Activated CD8-positive, alpha-beta memory T cell treated with anti-CD3 and anti-CD28 coated beads for 48 hours (primary cell): ENCODE results near the gene ADAMTSL1.

Source experiments
- DNase-seq, 3 experiments: peaks; one replicate each; pipeline ENCODE4 v3.0.0-alpha.2; 2020; ENCODE audit warnings: low read depth in 2 of 3, low spot score in 2 of 3

Gene ADAMTSL1

DNA sequence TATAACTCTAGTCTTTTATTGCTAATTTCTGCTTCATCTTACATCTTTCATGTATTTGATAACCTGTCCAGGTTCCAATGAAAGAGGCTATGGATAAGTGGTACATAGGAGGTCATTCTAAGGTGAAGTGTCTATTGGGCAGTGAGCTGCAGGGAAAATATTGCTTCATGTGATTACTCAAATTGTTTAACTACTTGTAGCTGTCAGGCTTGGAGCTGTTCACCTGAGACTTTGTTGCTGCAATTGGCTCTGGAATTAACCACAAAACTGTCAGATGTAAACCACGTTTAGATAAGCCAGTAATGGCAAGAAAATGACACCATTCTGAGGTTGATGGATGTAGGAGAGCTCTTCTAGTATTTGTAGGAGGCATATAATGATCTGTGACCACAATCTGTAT is 26.0 kb downstream of the ADAMTSL1 start:
- no peak for DNase-seq

GRCh38 chr9:18500451-18500850 is 26.5 kb downstream of the ADAMTSL1 start:
- no peak for DNase-seq

DNA sequence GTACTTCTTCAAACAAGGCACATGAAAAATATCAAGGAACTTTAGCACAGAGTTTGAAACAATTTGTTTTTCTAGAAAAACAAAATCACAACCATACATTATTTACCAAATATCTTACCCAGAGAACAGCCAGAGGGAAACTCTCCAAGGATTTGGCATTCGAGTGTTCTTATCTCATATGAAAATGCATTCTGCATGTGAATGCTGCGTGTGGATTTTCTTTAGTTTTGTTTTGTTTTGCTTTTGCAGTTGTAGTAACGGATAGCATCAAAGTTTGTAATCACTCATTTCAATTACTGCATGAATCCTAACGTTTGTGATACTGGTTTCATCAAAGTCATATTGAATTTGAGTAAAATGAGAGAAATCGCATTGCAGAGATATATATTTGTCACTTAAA is 28.0 kb downstream of the ADAMTSL1 start:
- no peak for DNase-seq

- no peak for DNase-seq
Measured at GRCh38 chr9:18502546-18502945, 28.6 kb downstream of the ADAMTSL1 start.

DNA sequence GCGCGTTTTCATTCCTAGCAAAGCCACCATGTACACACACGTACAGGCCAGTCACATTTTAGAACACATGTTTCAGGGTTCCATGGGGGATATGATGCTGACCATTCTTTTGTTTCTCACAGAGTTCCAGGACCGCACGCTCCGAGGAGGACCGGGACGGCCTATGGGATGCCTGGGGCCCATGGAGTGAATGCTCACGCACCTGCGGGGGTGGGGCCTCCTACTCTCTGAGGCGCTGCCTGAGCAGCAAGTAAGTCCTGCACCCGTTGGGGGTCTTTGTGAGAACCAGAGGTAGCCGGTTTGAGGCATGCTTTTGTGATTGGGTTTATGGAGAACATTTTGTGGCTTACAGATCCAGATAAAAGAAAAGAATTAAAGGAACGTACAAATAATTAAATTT is 30.8 kb downstream of the ADAMTSL1 start:
- DNase-seq = no peak

GRCh38 chr9:18507151-18507550 is 33.2 kb downstream of the ADAMTSL1 start:
- DNase-seq = no peak

- DNase-seq = no peak
Measured at GRCh38 chr9:18516514-18516913, 42.6 kb downstream of the ADAMTSL1 start.

DNA sequence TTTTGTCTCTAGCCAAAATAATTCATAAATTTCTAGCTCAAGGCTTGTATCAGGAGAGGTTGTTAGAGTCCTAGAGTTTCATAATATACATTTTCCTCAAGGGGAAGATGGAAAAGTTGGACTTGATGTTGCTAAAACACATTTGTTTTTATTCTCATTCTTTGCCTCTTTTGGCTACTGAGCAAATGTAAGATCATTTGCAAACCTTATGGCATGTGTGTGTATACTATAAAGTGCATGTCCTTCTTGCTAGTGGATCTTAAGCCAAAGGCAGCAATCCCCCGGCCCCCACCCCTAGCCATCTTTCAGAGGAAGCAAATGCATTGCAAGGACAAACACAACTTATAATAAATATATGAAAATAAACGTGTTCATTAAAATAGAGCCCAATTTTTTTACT is 43.0 kb downstream of the ADAMTSL1 start:
- no peak for DNase-seq

DNA sequence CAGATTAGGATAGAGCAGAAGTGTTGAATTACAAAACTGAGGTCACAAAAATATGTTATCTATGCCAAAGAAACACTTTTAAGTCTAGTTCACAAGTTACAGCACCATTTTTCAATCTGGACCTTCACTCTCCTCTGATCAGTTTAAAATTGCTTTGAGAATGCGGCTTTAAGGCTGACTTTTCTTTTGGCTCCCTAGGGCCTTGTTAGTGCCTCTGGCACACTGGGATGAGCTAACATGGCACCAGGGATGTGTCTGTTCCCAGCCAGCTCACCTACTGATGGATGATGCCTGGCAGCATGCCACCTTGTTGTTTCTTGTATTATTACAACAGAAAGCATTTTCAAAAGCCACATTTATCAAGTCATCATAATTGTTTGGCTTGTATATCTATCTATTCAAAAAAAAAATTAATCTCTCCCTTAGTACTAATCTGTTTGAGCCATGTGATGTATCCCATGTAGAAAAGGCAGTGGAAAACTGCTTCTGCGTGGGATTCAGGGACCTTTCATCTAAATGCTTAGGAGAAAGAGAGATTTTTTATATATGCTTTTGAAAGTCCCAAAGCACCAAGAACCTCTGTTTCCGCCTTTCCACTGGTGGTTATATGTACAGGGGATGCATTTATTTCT is 46.6 kb downstream of the ADAMTSL1 start:
- DNase-seq = no peak

GRCh38 chr9:18526685-18527084 is 52.7 kb downstream of the ADAMTSL1 start:
- DNase-seq = no peak

GRCh38 chr9:18531136-18532065 is 57.4 kb downstream of the ADAMTSL1 start:
- DNase-seq = no peak

GRCh38 chr9:18534611-18535010 is 60.7 kb downstream of the ADAMTSL1 start:
- no peak for DNase-seq

GRCh38 chr9:18536554-18536953 is 62.6 kb downstream of the ADAMTSL1 start:
- no peak for DNase-seq

DNA sequence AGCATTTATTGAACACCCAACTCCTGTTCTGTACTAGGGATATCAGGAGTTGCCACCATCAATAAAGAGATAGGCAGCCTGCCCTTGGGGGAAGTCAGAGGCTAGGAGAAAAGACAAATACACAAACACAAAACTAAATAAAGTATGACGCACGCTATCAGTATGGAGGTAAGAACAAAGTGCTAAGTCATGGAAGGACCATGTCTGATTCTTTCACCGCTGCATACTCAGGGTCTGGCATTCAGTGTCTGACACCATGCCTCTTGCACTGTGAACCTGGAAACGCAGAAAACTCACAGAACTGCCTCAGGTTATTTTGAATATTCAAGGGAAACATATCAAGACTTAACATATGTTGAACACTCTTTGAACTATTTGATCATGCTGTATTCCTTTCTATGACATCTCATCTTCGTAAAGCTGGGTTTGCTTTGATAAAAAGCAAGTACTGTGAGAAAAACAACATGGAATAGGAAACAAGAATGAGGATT is 65.3 kb downstream of the ADAMTSL1 start:
- DNase-seq = no peak

- no peak for DNase-seq
Measured at GRCh38 chr9:18542837-18543405, 69.0 kb downstream of the ADAMTSL1 start.

DNA sequence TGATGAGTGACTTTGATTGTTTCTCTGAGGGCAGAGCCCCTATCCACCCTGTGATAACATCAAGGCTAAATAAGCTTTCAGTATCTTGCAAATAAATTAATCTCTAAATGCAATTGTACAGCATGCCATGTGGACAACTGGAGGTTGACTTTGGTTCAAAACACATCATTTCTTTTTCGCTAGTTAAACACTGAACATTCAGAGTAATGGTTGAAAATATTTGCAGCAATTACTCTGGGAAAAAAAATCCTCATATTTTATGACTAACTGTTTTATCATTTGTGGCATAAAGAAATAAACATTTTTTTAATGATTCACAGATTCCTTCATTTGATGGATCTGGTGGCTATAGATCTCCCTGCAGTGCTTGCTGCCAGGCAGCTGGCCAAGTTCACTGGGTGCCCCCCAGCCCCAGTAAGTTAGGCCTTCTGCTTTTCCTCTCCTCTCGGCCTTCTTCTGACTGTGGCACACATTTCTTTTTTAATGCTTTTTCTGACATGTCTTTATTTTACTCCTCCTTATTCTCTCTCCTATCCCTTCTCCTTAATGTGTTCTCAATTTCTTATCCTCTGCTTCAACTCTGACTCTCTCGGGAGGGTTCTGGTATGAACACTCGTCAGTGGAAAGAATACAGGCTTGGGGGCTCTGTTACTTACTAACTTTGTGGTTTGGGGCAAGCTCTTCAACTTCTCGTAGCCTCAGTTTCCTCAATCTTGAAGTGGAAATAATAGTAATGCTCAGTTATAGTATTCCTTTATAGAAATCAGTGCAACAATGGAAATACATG is 69.6 kb downstream of the ADAMTSL1 start:
- DNase-seq = no peak

GRCh38 chr9:18544456-18544855 is 70.5 kb downstream of the ADAMTSL1 start:
- no peak for DNase-seq

- no peak for DNase-seq
Measured at GRCh38 chr9:18545636-18546360, 71.8 kb downstream of the ADAMTSL1 start.

GRCh38 chr9:18548456-18548855 is 74.5 kb downstream of the ADAMTSL1 start:
- no peak for DNase-seq

DNA sequence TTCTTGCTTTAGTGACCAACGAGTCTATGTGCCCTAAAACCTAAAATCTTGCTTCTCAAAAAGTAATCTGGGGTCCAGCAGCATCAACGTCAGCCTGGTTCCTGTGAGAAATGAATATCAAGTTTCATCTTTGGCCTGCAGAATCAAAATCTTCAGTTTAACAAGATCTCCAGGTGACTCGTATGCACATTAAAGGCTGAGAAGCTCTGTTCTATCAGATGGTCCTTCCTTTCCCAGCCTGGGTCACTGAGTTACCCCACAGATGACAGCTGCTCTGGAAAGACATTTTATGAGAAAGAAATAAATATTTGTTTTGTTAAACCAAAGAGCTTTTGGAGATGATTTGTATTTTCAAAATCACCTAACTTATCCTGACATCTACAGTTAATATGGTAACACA is 75.8 kb downstream of the ADAMTSL1 start:
- no peak for DNase-seq

GRCh38 chr9:18550286-18550685 is 76.3 kb downstream of the ADAMTSL1 start:
- DNase-seq = no peak
